Measurements from ENCODE around the gene TNFAIP8.

The TNFAIP8 gene

GRCh38 chr5:119373449-119373858 lies 17.6 kb downstream of the TNFAIP8 start:
- FAIRE-seq, result no peak

GRCh38 chr5:119374901-119375300 lies 19.1 kb downstream of the TNFAIP8 start:
- no peak for FAIRE-seq

- no peak for FAIRE-seq
These were observed 21.2 kb downstream of the TNFAIP8 start for GRCh38 chr5:119377066-119377465.

- FAIRE-seq, result no peak
These were observed 22.4 kb downstream of the TNFAIP8 start for GRCh38 chr5:119378075-119378700.

DNA sequence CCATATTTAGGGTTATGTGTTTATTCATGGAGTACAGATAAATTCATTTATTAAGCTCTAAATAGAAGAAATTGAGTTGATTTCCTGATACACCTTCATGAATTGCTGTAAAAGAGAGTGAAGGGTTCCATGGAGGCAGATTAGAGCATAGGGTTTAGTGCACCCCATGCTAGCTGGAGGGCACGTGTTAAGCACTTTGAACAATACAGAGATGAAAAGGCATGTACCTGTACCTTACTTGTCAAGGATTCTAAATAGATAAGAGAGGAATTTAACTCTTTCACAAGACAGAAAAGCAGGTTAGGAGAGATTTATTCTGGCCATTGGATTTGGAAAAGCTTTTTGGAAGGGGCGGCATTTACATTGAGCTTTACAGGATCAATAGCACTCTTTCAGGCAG lies 23.3 kb downstream of the TNFAIP8 start:
- no peak for FAIRE-seq

- no peak for FAIRE-seq
These were observed 24.2 kb downstream of the TNFAIP8 start for GRCh38 chr5:119379942-119380547.

DNA sequence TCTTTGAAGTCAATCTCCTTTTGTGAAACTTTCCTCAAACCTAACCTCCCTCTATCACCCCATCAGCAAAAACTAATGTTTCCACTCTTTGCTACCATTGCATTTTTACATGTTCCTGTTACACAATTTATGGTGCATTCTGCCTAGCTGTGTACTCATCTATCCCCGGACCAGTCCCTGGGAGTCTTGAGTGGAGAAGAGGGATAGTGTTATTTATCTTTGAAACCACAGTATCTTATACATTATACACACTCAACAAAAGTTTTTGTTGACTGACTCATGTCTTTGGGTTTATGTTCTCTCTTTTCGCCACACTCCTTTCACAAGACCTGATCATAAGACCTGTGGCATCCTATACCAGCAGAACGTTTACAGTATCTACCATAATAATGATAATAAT lies 26.4 kb downstream of the TNFAIP8 start:
- FAIRE-seq, result no peak

- no peak for FAIRE-seq
These were observed 27.2 kb downstream of the TNFAIP8 start for GRCh38 chr5:119383008-119383407.

GRCh38 chr5:119385136-119385535 lies 29.3 kb downstream of the TNFAIP8 start:
- no peak for FAIRE-seq

GRCh38 chr5:119385536-119386128 lies 29.8 kb downstream of the TNFAIP8 start:
- no peak for FAIRE-seq

GRCh38 chr5:119386596-119387344 lies 31.0 kb downstream of the TNFAIP8 start:
- no peak for FAIRE-seq

- FAIRE-seq, result no peak
These were observed 32.3 kb downstream of the TNFAIP8 start for GRCh38 chr5:119387945-119388618.

GRCh38 chr5:119388619-119389190 lies 32.9 kb downstream of the TNFAIP8 start:
- no peak for FAIRE-seq

DNA sequence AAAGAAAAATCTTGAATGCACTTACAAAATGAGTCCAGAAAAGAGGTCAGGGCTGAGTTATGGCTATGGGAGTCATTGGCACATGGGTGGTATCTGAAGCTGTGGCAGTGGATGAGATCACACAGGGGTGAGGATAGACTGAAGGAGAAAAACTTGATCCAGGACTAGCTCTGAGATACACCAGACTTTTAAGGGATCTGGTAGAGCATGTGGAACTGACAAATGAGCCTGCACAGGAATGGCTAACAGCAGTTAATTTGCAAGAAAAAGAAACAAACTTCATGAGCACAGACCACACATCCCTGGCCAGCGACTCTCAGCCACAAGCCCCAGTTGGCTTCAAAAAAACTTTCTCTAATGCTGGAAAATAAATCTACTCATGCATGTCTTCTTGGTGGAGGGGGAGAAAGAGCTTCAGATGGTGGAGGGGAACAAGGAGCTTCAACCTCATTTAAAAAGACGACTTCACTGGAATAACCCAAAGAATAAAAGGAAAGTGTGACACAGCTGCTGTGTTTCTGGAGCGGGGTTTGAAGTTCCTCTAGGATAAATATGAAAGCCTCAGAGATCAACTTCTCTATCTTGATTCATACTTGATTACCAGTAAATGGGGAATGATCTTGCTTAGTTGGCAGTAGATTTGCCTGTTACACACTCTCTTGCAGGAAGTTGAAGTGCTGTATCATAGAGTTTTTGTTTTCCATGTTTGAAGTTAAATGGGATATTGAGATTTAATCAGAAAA lies 33.6 kb downstream of the TNFAIP8 start:
- no peak for FAIRE-seq

DNA sequence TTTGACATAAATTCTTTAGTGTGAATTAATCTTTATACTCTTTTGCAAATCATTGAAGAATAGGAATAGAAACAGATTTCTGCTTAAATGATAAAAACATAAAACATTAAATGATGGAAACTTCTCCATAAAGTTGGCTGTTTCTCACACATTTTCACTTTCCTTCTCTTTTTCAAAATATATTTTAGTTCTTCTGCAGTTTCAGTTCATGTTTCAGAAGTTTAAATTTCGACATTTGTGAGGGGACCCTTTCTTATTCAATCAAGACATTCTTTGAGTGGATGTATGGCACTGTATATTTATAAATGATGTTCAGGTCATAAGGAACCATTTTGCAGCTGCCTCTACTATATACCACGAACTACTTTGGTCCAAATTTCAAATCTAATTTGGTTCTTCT lies 34.6 kb downstream of the TNFAIP8 start:
- no peak for FAIRE-seq

GRCh38 chr5:119393201-119393691 lies 37.4 kb downstream of the TNFAIP8 start:
- FAIRE-seq, result no peak

DNA sequence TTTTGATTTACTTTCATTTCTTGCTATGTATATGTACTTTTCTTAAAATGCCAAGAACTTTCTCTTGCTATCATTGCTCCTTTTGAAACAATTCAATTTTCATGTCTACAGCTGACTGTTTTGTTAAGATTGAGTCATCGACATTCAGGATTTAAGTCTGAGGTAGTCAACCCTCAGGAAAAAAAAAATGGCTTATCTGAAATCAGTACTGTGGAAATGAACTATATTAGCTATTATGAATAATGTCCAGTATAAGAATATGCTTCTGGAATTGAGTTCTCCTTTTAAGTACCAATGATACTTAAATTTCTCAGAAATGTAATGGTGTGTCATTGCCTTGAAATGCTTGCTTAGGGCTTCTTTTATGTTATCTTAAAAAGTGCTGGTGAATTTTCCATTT lies 37.9 kb downstream of the TNFAIP8 start:
- FAIRE-seq, result no peak

DNA sequence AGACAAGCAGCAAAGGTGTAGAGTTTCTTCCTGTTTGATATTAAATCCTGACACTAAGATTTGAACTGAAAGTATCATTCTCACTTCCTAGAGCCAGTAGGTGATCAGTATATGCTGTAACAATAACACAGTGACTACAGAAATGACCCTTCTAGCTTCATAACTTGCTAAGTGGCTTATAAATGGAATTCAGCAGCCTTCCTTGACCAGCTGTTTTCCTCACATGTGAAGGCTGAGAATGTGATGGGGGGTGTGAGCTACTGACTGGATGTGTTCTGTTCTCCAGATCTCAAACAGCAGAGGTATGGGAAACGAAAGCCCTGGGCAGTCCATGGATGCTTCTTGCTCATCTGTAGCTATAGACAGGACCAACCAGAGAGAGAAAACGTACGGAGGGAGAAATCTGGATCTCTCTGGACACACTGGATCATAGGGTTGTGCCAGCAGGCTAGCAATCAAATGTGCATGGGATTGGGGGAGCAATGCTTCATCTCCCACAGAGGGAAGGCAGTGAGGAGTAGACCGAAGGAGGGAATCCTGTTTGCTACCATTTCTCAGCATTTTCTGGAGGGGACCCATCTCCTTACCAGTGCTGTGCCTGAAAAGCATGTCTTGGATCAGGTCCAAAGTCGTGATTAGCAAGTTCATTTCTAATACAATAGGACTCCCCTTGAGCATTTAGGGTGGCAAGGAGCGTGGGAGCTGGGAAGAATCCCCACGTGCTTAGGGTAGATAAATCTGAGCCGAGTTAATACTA lies 39.4 kb downstream of the TNFAIP8 start:
- FAIRE-seq, result no peak

DNA sequence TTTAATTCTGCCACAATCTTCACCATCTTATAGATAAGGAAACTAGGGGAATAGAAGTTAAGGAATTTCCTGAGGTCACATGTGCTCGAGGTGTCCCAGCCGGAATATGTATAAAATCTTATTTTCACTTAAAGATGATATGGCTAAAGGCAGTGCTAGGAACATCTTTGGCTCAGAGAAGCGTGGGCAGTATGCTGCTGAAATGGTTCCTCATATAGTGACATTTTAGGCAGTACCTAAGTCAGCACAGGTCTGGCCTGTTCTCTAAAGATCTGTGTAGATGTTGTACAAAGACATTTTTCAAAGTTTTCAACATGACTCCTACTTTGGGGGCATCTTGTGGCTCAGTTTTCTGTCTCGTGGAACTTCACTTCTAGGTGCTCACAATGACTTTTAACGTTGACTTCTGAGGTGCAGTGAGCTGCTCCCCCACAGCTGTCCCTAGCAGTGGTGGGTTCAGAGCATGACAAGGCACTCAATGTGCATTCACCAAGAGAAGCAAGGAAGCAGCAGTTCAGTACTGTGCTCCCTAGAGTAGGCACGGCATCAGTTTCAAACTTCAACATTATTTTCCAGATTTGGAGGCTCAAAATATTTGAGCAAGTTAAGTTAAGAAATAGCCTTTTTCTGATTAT lies 40.3 kb downstream of the TNFAIP8 start:
- no peak for FAIRE-seq

DNA sequence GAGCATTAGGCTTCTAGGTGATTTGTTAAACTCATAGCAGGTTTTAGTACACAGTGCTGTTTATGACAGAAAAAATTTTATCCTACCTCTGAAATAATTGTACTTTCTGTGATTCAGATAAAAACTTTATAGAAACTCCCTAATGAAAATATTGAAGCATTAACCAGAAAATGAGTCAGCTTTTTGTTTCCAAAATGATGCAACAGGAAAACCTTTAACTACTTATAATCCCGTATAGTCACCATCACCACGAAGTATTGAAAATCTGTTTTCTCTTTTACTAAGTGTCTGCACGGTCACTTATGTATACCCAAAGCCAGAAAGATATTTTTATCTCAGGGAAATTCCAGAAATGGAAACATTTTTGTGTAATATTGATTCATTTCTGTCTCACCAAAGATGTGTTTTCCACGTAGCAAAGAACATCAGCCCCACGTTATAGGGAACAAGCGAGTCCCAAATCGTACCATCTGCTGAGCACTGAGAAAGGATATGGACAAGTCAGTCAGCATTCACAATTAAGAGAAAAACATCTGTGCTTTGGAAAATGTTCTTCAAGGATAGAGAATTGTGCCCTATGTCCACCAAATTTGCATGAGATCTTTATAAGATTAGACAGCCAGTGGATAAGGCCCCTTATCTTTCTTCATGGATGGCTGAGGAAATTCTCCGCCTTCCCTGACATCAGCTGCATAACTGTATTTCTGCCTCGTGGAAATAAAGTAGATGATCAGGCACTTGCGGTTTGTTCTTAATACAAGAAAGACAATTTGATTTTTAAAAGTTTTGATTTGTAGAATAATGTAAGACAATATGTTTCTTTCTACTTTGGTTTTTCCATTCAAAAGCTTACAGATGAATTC lies 41.9 kb downstream of the TNFAIP8 start:
- FAIRE-seq, result no peak
